Body of pancreas (tissue), 4 donors: ENCODE results near the gene SPEF2. TPM values are rescaled to one million over a fixed set of nuclear protein-coding genes. Genes with fewer than 3 reads are reported as not detected.

Experiments
- ATAC-seq: fragments of 150-250 bp; one replicate; pipeline ENCODE4 v1.9.1; 2016
- DNase-seq, 4 donors: peaks; one replicate each; pipeline ENCODE4 v3.0.0-alpha.2; 2019
- H3K27ac ChIP-seq, 4 donors: fragments of 200-600 bp; sonication (generic); 1 replicate in 3 of 4; 2 replicates in 1 of 4; pipeline versions ENCODE4 v1.5.1 to v1.6.1; 2016 to 2019; ENCODE audit warnings: mild to moderate bottlenecking in 1 of 4, mixed read lengths in 1 of 4, moderate library complexity in 1 of 4
- H3K27me3 ChIP-seq, 2 donors: fragments of 200-600 bp; sonication (generic); one replicate each; pipeline ENCODE4 v1.6.0; 2016; ENCODE audit warnings: mild to moderate bottlenecking in 1 of 2
- H3K36me3 ChIP-seq, 2 donors: fragments of 200-600 bp; sonication (generic); replicated peaks in 1 of 2; 2 replicates each; pipeline ENCODE4 v1.5.1; 2016; ENCODE audit warnings: low read depth in 2 of 2; ENCODE audit not compliant: insufficient read depth in 1 of 2
- H3K4me1 ChIP-seq: fragments of 200-600 bp; sonication (generic); one replicate; pipeline ENCODE4 v1.6.0; 2016
- H3K4me3 ChIP-seq, 2 donors: fragments of 200-600 bp; sonication (generic); 1 replicate in 1 of 2; 2 replicates in 1 of 2; pipeline ENCODE4 v1.5.1; 2016 to 2019
- H3K9me3 ChIP-seq, 3 donors: fragments of 200-600 bp; sonication (generic); 1 replicate in 2 of 3; 2 replicates in 1 of 3; pipeline ENCODE4 v1.5.1; 2016
- CTCF ChIP-seq, 7 experiments: fragments of 450-650 bp in 4 of 7; fragments of 200-600 bp in 3 of 7; sonication (generic) in 3 of 7; IDR thresholded peaks; one replicate each; pipeline ENCODE4 v1.5.1; 2016 to 2019; ENCODE audit warnings: antibody characterized with exemption in 7 of 7
- POLR2A ChIP-seq, 3 donors: fragments of 450-650 bp; IDR thresholded peaks; one replicate each; pipeline ENCODE4 v1.6.1; 2016; ENCODE audit warnings: antibody characterized with exemption in 3 of 3, mild to moderate bottlenecking in 2 of 3
- WGBS, 2 donors: methylation state at CpG; one replicate each; pipeline ENCODE4 v1.1.5; 2017; 5-methylcytosine and 5-hydroxymethylcytosine counted together
- intact Hi-C: fragments of 100-400 bp; cut with DNase I; formaldehyde crosslinking; loops from one replicate; pipeline ENCODE4 v1.15.1; 2023
- total RNA-seq, 2 donors: library from RNA; depleted of rRNA; stranded (reverse); fragments of >200 nt; gene quantifications; one replicate each; pipeline ENCODE4 v1.1.0, GENCODE V29; 2016

The SPEF2 gene
- total RNA-seq, 2 donors from 2014 or later: 6.3 to 11.4 TPM

DNA sequence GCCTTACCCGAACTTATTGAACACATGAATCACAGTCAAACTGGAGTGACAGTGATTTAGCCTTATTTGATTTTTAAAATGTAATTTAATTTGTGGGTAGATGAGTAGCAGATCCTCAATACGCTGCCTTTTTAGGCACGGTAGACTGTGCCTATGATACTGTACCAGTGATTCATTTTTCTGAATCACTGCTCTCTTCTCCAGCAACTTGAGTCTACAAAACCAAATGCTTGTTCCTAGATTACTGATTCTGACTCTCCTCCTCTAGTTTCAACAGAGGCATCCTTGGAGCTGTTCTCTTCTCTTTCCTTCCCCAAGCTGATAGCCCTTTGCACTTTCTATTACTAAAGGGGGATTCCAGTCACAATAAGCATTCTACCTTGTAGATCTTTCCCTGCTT lies 144.7 kb downstream of the SPEF2 start:
- TF ChIP-seq CTCF (IDR thresholded peaks at IDR 0.05): no peak
- TF ChIP-seq POLR2A (IDR thresholded peaks at IDR 0.05): no peak
- 70 to 88% methylated on average over 3 of the region's 3 CpGs for WGBS, 2 donors
- no peak overlapping the region for H3K4me3 ChIP-seq
- ATAC-seq (no peak), DNase-seq (no peak)
- H3K9me3 ChIP-seq: no peaks in the 10 kb centered on the region
- H3K27ac ChIP-seq: no peak overlapping the region
- intact Hi-C loops: no loop called here
- H3K27me3 ChIP-seq: no peaks in the 10 kb centered on the region
- no peaks in the 10 kb centered on the region for H3K4me1 ChIP-seq
- H3K36me3 ChIP-seq: no peaks in the 10 kb centered on the region

- TF ChIP-seq CTCF (IDR thresholded peaks at IDR 0.05) (no peak), POLR2A (IDR thresholded peaks at IDR 0.05) (no peak)
- WGBS, 2 donors: 35 to 49% methylated on average over 1 of the region's 1 CpG
These were observed 148.3 kb downstream of the SPEF2 start for GRCh38 chr5:35765921-35766320.

DNA sequence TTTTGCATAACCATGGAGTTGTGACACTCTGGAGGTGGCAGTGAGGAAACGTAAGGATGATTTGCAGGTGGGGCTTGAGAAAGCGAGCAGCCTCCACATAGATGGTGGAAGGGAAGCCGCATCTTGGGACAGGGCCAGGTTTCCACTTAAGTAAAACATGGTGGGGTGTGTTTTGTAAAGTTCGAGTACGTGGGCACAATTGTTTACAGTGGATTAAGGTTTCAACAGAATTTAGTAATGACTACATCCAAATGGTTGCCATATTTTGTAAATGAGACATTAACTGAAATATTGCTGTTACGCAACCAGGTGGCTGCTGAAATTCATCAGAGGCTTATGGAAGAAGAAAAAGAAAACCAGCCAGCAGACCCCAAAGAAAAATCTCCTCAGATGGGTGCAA lies 153.6 kb downstream of the SPEF2 start:
- no peak for DNase-seq
- no peak overlapping the region for H3K27ac ChIP-seq
- WGBS, 2 donors: 83 to 84% methylated on average over 6 of the region's 6 CpGs
- no peaks in the 10 kb centered on the region for H3K27me3 ChIP-seq
- TF ChIP-seq CTCF (IDR thresholded peaks at IDR 0.05): no peak
- no peak for TF ChIP-seq POLR2A (IDR thresholded peaks at IDR 0.05)
- H3K4me1 ChIP-seq: no peaks in the 10 kb centered on the region
- no peaks in the 10 kb centered on the region for H3K9me3 ChIP-seq
- H3K4me3 ChIP-seq: no peak overlapping the region
- no peak for ATAC-seq
- no peaks in the 10 kb centered on the region for H3K36me3 ChIP-seq
- intact Hi-C loops: loop anchor here (10.0 kb wide), 1 partner anchor 154 kb away; no protein-coding TSS in a partner anchor

More at GRCh38 chr5:35765921-35766320, 148.3 kb downstream of the SPEF2 start:
- Histone ChIP-seq H3K27me3 (no peaks in the 10 kb centered on the region), H3K9me3 (no peaks in the 10 kb centered on the region), H3K4me1 (no peaks in the 10 kb centered on the region), H3K36me3 (no peaks in the 10 kb centered on the region), H3K27ac (no peak overlapping the region), H3K4me3 (no peak overlapping the region)
- intact Hi-C loops: no loop called here
- DNase-seq (no peak), ATAC-seq (no peak)

DNA sequence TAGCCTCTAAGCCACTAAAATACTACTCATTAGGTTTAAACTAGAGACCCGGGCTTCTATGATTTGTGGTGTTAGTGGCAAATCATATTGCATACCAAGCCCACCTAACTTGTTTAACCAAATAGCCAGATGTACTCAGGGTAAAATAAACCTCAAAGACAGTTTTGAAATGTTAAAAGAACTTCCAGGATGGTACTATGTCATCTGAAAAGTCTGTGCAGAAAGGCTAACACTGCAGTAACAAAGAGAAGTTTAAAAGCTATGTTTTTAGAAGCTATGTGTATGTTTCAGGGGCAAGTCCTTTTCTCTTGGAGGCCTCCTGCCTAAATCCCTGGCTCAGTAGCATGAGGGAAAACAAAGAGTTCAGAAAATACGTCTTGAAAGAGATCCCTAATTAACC lies 154.2 kb downstream of the SPEF2 start:
- no peak overlapping the region for H3K27ac ChIP-seq
- H3K9me3 ChIP-seq: no peaks in the 10 kb centered on the region
- H3K4me3 ChIP-seq: no peak overlapping the region
- no peaks in the 10 kb centered on the region for H3K27me3 ChIP-seq
- DNase-seq (no peak), ATAC-seq (no peak)
- H3K4me1 ChIP-seq: no peaks in the 10 kb centered on the region
- H3K36me3 ChIP-seq: no peaks in the 10 kb centered on the region
- TF ChIP-seq POLR2A (IDR thresholded peaks at IDR 0.05) (no peak), CTCF (IDR thresholded peaks at IDR 0.05) (no peak)
- 33 to 52% methylated on average over 2 of the region's 2 CpGs for WGBS, 2 donors
- intact Hi-C loops: loop anchor here (10.0 kb wide), 1 partner anchor 153 kb away; no protein-coding TSS in a partner anchor

GRCh38 chr5:35773967-35774366 lies 156.3 kb downstream of the SPEF2 start:
- Histone ChIP-seq H3K4me3 (no peak overlapping the region), H3K36me3 (no peaks in the 10 kb centered on the region), H3K27ac (no peak overlapping the region), H3K27me3 (no peaks in the 10 kb centered on the region), H3K9me3 (no peaks in the 10 kb centered on the region), H3K4me1 (no peaks in the 10 kb centered on the region)
- 69% methylated on average over 6 of the region's 6 CpGs for WGBS, 2 donors
- intact Hi-C loops: loop anchor here (10.0 kb wide), 1 partner anchor 151 kb away; no protein-coding TSS in a partner anchor
- ATAC-seq (no peak), DNase-seq (no peak)
- TF ChIP-seq POLR2A (IDR thresholded peaks at IDR 0.05) (no peak), CTCF (IDR thresholded peaks at IDR 0.05) (no peak)
